ENCODE measurements around the gene C20orf204. TPM values are rescaled to one million over a fixed set of nuclear protein-coding genes. Genes with fewer than 3 reads are reported as not detected.

Gene C20orf204
- total and polyA plus RNA-seq, 2 donors (not counting 3 experiments of a cell fraction or from before 2014, with no cell fraction given), result 2.8 to 5.8 TPM

DNA sequence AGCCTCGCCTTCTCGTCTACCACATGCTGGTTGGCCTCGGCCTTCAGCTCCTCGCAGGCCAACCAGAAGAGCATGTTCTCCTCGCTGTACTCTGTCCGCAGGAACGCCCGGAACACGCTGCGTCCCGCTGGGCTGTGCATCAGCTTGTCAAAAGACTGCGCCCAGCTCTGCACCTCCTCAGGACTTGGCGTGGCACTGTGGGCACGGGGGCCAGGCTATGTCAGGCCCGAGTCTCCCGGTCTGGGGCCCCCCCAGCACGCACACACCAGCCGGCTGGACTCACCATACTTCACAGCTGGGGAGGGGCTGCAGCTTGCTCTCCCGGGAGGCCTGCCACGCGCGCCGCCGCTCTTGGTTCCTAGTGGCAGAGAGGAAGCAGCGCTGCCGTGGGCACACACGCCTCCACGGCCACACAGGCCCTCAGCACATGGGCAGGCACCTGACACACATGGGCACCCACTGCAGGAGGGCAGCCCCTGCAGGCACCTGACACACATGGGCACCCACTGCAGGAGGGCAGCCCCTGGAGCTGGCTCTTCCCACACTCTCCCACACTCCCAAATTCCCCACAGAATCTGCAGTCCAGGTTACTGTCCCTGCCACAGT lies 38.3 kb downstream of the C20orf204 start:
- ChIA-PET POLR2A (no interaction called here), CTCF (no interaction called here)
- TF ChIP-seq EZH2 (IDR thresholded peaks at IDR 0.05; ENCODE audit: borderline replicate concordance, low read depth, low read length, severe bottlenecking) (no peak), FOS (IDR thresholded peaks at IDR 0.05; ENCODE audit: borderline replicate concordance, insufficient read depth, low read length) (no peak), GATA2 (IDR thresholded peaks at IDR 0.05; ENCODE audit: insufficient read depth, insufficient read length, low read depth, low read length) (no peak), POLR2AphosphoS5 (IDR thresholded peaks at IDR 0.05; ENCODE audit: insufficient read depth, low read depth, low read length) (no peak), MYC (IDR thresholded peaks at IDR 0.05; ENCODE audit: low read depth, low read length) (no peak), POLR2A (IDR thresholded peaks at IDR 0.05; ENCODE audit: low read depth, low read length) (no peak), CTCF (IDR thresholded peaks at IDR 0.05; ENCODE audit: extremely low read depth in 1 of 2, insufficient read depth in 1 of 2, low read depth in 1 of 2, low read length in 2 of 2) (no peak), JUN (IDR thresholded peaks at IDR 0.05; ENCODE audit: borderline replicate concordance, insufficient read depth, insufficient read length, low read depth) (no peak)
- TF ChIP-seq, protein P1, sequence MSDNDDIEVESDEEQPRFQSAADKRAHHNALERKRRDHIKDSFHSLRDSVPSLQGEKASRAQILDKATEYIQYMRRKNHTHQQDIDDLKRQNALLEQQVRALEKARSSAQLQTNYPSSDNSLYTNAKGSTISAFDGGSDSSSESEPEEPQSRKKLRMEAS (IDR thresholded peaks at IDR 0.05; ENCODE audit: insufficient read depth, insufficient read length), result no peak
- Histone ChIP-seq H3K4me2 (ENCODE audit: insufficient read depth, low read length) (no peak overlapping the region), H3K27me3 (ENCODE audit: control insufficient read depth in 2 of 2, insufficient read depth in 2 of 2, low read length in 2 of 2) (no peaks in the 10 kb centered on the region), H3K79me2 (ENCODE audit: control insufficient read depth, insufficient read depth, low read length) (peaks cover 6% of the 10 kb centered on the region), H4K20me1 (replicated peaks; ENCODE audit: control insufficient read depth, extremely low read depth, insufficient read depth, low read length) (no peaks in the 10 kb centered on the region), H3K9me1 (replicated peaks; ENCODE audit: control insufficient read depth, extremely low read depth, insufficient read depth, low read length) (no peaks in the 10 kb centered on the region), H3K36me3 (ENCODE audit: control insufficient read depth in 2 of 2, extremely low read depth in 1 of 2, insufficient read depth in 2 of 2, low read length in 2 of 2) (peaks cover 0 to 21% of the 10 kb centered on the region in 2 experiments), H3K9me3 (replicated peaks; ENCODE audit: control insufficient read depth, insufficient read depth, low read length) (no peaks in the 10 kb centered on the region), H3K4me3 (replicated peaks in 1 of 3; ENCODE audit: insufficient read depth in 1 of 3, low read depth in 1 of 3, low read length in 3 of 3) (no peak overlapping the region), H2AFZ (ENCODE audit: low read depth, low read length) (no peak overlapping the region), H3K4me1 (ENCODE audit: control insufficient read depth, extremely low read depth, insufficient read depth, low read length) (peaks cover 12% of the 10 kb centered on the region), H3K9ac (replicated peaks; ENCODE audit: extremely low read depth, insufficient read depth, low read length) (no peak overlapping the region), H3K27ac (ENCODE audit: insufficient read depth, low read depth, low read length) (no peak overlapping the region)
- dilution Hi-C loops (cut with MboI; ENCODE audit: extremely low pct_ligation_motif_present, low sequenced_read_pairs), result no loop called here
- BruUV-seq (replicated peaks), result no TSS peak
- FAIRE-seq (no peak), DNase-seq (ENCODE audit: low read depth, low spot score) (no peak)
- intact Hi-C loops (cut with micrococcal nuclease), result no loop called here

All from endothelial cell of umbilical vein (primary cell).